ENCODE data around the gene IL36RN.

GRCh38 chr2:113046465-113046864 is 12.5 kb upstream of the IL36RN start:
- no peak for TF ChIP-seq CTCF (conservative IDR thresholded peaks at IDR 0.05)
- TF ChIP-seq ZFX (IDR thresholded peaks at IDR 0.05): no peak

Measured in C4-2B (cell line).